Mesenchymal stem cell (in vitro differentiated cells and primary cell): ENCODE results near the gene NCOA5.

ENCODE experiments used
- DNase-seq: peaks from one replicate; pipeline ENCODE4 v3.0.0-alpha.2; 2013
- H2AFZ ChIP-seq: one replicate; pipeline ENCODE4 v1.6.1; 2013; ENCODE audit warnings: low read depth, mild to moderate bottlenecking, control low read depth, inconsistent platforms, low read length, moderate library complexity
- H2AK5ac ChIP-seq: 2 replicates; pipeline ENCODE4 v1.6.1; 2013; ENCODE audit warnings: low read length, moderate library complexity, mild to moderate bottlenecking, inconsistent platforms; ENCODE audit not compliant: severe bottlenecking
- H2BK120ac ChIP-seq: one replicate; pipeline ENCODE4 v1.6.1; 2013; ENCODE audit warnings: low read depth, mild to moderate bottlenecking, inconsistent platforms, low read length, moderate library complexity
- H2BK12ac ChIP-seq, 2 experiments: one replicate each; pipeline ENCODE4 v1.6.1; 2013; ENCODE audit warnings: inconsistent platforms in 2 of 2, low read length in 2 of 2, mild to moderate bottlenecking in 2 of 2, moderate library complexity in 2 of 2, control low read depth in 1 of 2
- H2BK15ac ChIP-seq: one replicate; pipeline ENCODE4 v1.6.1; 2013; ENCODE audit warnings: mild to moderate bottlenecking, low read depth, inconsistent platforms; ENCODE audit not compliant: poor library complexity, severe bottlenecking
- H2BK5ac ChIP-seq: 2 replicates; pipeline ENCODE4 v1.6.1; 2013; ENCODE audit warnings: low read depth, mild to moderate bottlenecking, low read length, control low read depth, inconsistent platforms; ENCODE audit not compliant: poor library complexity, severe bottlenecking
- H3K14ac ChIP-seq, 2 experiments: one replicate each; pipeline ENCODE4 v1.6.1; 2013; ENCODE audit warnings: inconsistent platforms in 2 of 2, low read length in 2 of 2, control low read depth in 1 of 2, mild to moderate bottlenecking in 1 of 2, moderate library complexity in 1 of 2
- H3K18ac ChIP-seq, 2 experiments: one replicate each; pipeline ENCODE4 v1.6.1; 2013; ENCODE audit warnings: inconsistent platforms in 2 of 2, low read length in 2 of 2, control low read depth in 1 of 2, low read depth in 1 of 2, mild to moderate bottlenecking in 1 of 2
- H3K23ac ChIP-seq, 2 experiments: one replicate each; pipeline ENCODE4 v1.6.1; 2013; ENCODE audit warnings: inconsistent platforms in 2 of 2, low read length in 2 of 2, mild to moderate bottlenecking in 2 of 2, moderate library complexity in 2 of 2, control low read depth in 1 of 2
- H3K27ac ChIP-seq: 2 replicates; pipeline ENCODE4 v1.5.1; 2013; ENCODE audit warnings: mild to moderate bottlenecking, moderate library complexity, low read length, control low read depth, inconsistent platforms; ENCODE audit not compliant: poor library complexity, severe bottlenecking
- H3K27me3 ChIP-seq, 2 experiments: 2 replicates each; pipeline versions ENCODE4 v1.6.1 to v1.7.0; 2013; ENCODE audit warnings: low read length in 2 of 2, mild to moderate bottlenecking in 2 of 2, moderate library complexity in 2 of 2, control low read depth in 1 of 2, inconsistent platforms in 1 of 2; ENCODE audit not compliant: control insufficient read depth in 1 of 2, insufficient read depth in 1 of 2
- H3K36me3 ChIP-seq, 2 experiments: 2 replicates each; pipeline versions ENCODE4 v1.6.1 to v1.7.0; 2013; ENCODE audit warnings: low read length in 2 of 2, control low read depth in 1 of 2, inconsistent platforms in 1 of 2, low read depth in 1 of 2, mild to moderate bottlenecking in 1 of 2; ENCODE audit not compliant: insufficient read depth in 2 of 2, control insufficient read depth in 1 of 2
- H3K4ac ChIP-seq, 2 experiments: one replicate each; pipeline ENCODE4 v1.6.1; 2013; ENCODE audit warnings: inconsistent platforms in 2 of 2, low read length in 2 of 2, mild to moderate bottlenecking in 2 of 2, moderate library complexity in 2 of 2, control low read depth in 1 of 2, low read depth in 1 of 2
- H3K4me1 ChIP-seq: 2 replicates; pipeline ENCODE4 v1.6.1; 2013; ENCODE audit warnings: low read depth, low read length, control low read depth; ENCODE audit not compliant: control insufficient read depth, insufficient read depth
- H3K4me2 ChIP-seq: 2 replicates; pipeline ENCODE4 v1.6.1; 2013; ENCODE audit warnings: low read length, mild to moderate bottlenecking, inconsistent platforms; ENCODE audit not compliant: poor library complexity, severe bottlenecking
- H3K4me3 ChIP-seq, 2 experiments: 2 replicates each; pipeline versions ENCODE4 v1.5.1 to v1.7.0; 2013; ENCODE audit warnings: low read length in 2 of 2, mild to moderate bottlenecking in 2 of 2, control low read depth in 1 of 2, low read depth in 1 of 2; ENCODE audit not compliant: insufficient read depth in 1 of 2
- H3K79me1 ChIP-seq: replicated peaks from 2 replicates; pipeline ENCODE4 v1.6.1; 2013; ENCODE audit warnings: mild to moderate bottlenecking, control low read depth, low read length, inconsistent platforms; ENCODE audit not compliant: poor library complexity, severe bottlenecking
- H3K9ac ChIP-seq: 2 replicates; pipeline ENCODE4 v1.7.0; 2013; ENCODE audit warnings: mild to moderate bottlenecking, low read length, moderate library complexity
- H3K9me3 ChIP-seq: 2 replicates; pipeline ENCODE4 v1.7.0; 2013; ENCODE audit warnings: mild to moderate bottlenecking, low read length; ENCODE audit not compliant: control insufficient read depth
- H4K8ac ChIP-seq: one replicate; pipeline ENCODE4 v1.6.1; 2013; ENCODE audit warnings: inconsistent platforms, mild to moderate bottlenecking, low read length, moderate library complexity
- H4K91ac ChIP-seq: one replicate; pipeline ENCODE4 v1.6.1; 2013; ENCODE audit warnings: mild to moderate bottlenecking, low read length, inconsistent platforms
- WGBS: methylation state at CpG from one replicate; pipeline ENCODE4 v1.1.7; 2013; ENCODE audit warnings: mixed read lengths; 5-methylcytosine and 5-hydroxymethylcytosine counted together

Gene NCOA5

GRCh38 chr20:46104262-46104661 is 14.5 kb upstream of the NCOA5 start:
- Histone ChIP-seq H4K8ac (no peak overlapping the region), H2BK5ac (no peak overlapping the region), H3K36me3 (no peaks in the 10 kb centered on the region), H3K4ac (no peak overlapping the region), H3K9me3 (peaks cover 5% of the 10 kb centered on the region), H2BK120ac (no peak overlapping the region), H3K27me3 (peaks cover 28 to 79% of the 10 kb centered on the region in 2 experiments), H3K9ac (no peak overlapping the region), H2BK12ac (no peak overlapping the region), H3K27ac (no peak overlapping the region), H3K18ac (no peak overlapping the region), H4K91ac (no peak overlapping the region), H3K4me3 (no peak overlapping the region), H2BK15ac (no peak overlapping the region), H3K79me1 (no peaks in the 10 kb centered on the region), H3K23ac (no peak overlapping the region), H2AFZ (no peak overlapping the region), H3K4me1 (peaks cover 4% of the 10 kb centered on the region), H3K14ac (no peak overlapping the region), H3K4me2 (no peak overlapping the region), H2AK5ac (no peak overlapping the region)
- DNase-seq: no peak
- WGBS: 69% methylated on average over 3 of the region's 3 CpGs

DNA sequence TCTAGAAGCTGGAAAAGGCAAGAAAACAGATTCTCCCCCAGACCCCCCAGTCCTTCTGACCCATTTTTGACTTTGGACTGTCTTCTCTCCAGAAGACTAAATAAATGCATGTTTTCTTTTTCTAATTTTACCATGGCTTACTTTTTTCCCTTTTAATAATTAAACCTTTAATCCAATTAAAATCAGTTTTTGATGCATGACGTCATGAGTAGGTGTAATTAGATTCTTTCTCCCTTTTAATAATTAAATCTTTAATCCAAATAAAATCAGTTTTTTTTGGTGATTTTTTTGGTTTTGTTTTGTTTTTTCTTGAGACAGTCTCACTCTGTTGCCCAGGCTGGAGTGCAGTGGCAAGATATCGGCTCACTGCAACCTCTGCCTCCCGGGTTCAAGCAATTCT is 13.2 kb upstream of the NCOA5 start:
- no peak overlapping the region for H3K23ac ChIP-seq
- no peak overlapping the region for H3K4ac ChIP-seq
- no peak overlapping the region for H3K9ac ChIP-seq
- H3K18ac ChIP-seq: no peak overlapping the region
- H2BK15ac ChIP-seq: no peak overlapping the region
- H2BK12ac ChIP-seq: no peak overlapping the region
- H2BK5ac ChIP-seq: no peak overlapping the region
- no peak overlapping the region for H2AK5ac ChIP-seq
- no peak overlapping the region for H4K91ac ChIP-seq
- H4K8ac ChIP-seq: no peak overlapping the region
- H2AFZ ChIP-seq: no peak overlapping the region
- H3K4me1 ChIP-seq: peaks cover 4% of the 10 kb centered on the region
- no peak overlapping the region for H3K4me2 ChIP-seq
- no peak for DNase-seq
- no peaks in the 10 kb centered on the region for H3K36me3 ChIP-seq
- peaks cover 5% of the 10 kb centered on the region for H3K9me3 ChIP-seq
- H3K79me1 ChIP-seq: no peaks in the 10 kb centered on the region
- H2BK120ac ChIP-seq: no peak overlapping the region
- no peak overlapping the region for H3K27ac ChIP-seq
- peaks cover 29 to 85% of the 10 kb centered on the region in 2 experiments for H3K27me3 ChIP-seq
- H3K14ac ChIP-seq: no peak overlapping the region
- H3K4me3 ChIP-seq: no peak overlapping the region
- 74% methylated on average over 2 of the region's 3 CpGs for WGBS

DNA sequence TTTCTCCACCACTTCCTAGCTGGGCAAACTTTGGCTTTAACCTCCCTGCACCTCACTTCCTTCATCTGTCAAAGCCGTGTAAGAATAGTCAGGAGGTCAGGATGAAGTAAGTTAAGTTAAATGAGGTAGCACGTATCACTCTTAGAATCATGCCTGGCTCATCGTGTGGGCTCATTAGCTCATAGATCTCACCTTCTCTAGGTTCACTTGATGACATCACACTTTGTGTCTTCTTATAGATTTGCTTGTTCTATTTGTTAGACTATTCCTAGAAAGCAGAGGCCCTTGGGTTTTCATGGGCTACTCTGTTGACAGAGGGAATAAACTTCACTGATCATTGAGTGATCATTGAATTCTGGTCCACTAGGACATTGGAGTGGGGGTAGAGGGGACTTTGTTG is 12.2 kb upstream of the NCOA5 start:
- Histone ChIP-seq H3K36me3 (no peaks in the 10 kb centered on the region), H2BK5ac (no peak overlapping the region), H2BK12ac (no peak overlapping the region), H3K4me3 (no peak overlapping the region), H2AK5ac (no peak overlapping the region), H3K79me1 (no peaks in the 10 kb centered on the region), H2BK15ac (no peak overlapping the region), H3K9ac (no peak overlapping the region), H3K27ac (no peak overlapping the region), H4K91ac (no peak overlapping the region), H2AFZ (no peak overlapping the region), H3K4ac (no peak overlapping the region), H3K27me3 (peaks cover 29 to 89% of the 10 kb centered on the region in 2 experiments), H3K4me2 (no peak overlapping the region), H2BK120ac (no peak overlapping the region), H3K23ac (no peak overlapping the region), H3K14ac (no peak overlapping the region), H4K8ac (no peak overlapping the region), H3K9me3 (peaks cover 5% of the 10 kb centered on the region), H3K4me1 (peaks cover 4% of the 10 kb centered on the region), H3K18ac (no peak overlapping the region)
- WGBS: 40% methylated on average over 1 of the region's 3 CpGs
- DNase-seq: no peak

DNA sequence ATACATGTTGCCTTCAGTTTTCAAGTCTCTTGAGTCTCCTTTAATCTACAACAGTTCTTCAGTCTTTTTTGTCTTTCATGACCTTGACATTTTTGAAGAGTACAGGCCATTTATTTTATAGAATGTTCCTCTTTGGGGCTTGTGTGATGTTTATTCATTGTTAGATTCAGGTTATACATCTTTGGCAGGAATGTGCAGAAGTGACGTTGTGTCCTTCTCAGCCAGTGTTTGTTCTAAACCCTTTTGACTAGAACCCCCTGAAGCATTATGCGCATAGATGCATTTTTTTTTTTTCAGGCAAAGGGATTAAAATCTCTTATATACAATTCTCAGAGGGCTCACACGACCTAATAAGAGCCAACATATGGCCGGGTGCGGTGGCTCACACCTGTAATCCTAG is 11.2 kb upstream of the NCOA5 start:
- H2BK12ac ChIP-seq: no peak overlapping the region
- no peak overlapping the region for H2BK5ac ChIP-seq
- no peak for DNase-seq
- peaks cover 29 to 83% of the 10 kb centered on the region in 2 experiments for H3K27me3 ChIP-seq
- H3K4me2 ChIP-seq: no peak overlapping the region
- H3K4me3 ChIP-seq: no peak overlapping the region
- H3K9me3 ChIP-seq: peaks cover 5% of the 10 kb centered on the region
- H3K27ac ChIP-seq: no peak overlapping the region
- no peak overlapping the region for H4K8ac ChIP-seq
- H3K4me1 ChIP-seq: peaks cover 4% of the 10 kb centered on the region
- H4K91ac ChIP-seq: no peak overlapping the region
- no peak overlapping the region for H3K23ac ChIP-seq
- no peaks in the 10 kb centered on the region for H3K79me1 ChIP-seq
- H3K9ac ChIP-seq: no peak overlapping the region
- H3K18ac ChIP-seq: no peak overlapping the region
- no peak overlapping the region for H2AFZ ChIP-seq
- H3K4ac ChIP-seq: no peak overlapping the region
- no peaks in the 10 kb centered on the region for H3K36me3 ChIP-seq
- H3K14ac ChIP-seq: no peak overlapping the region
- WGBS: 84% methylated on average over 5 of the region's 5 CpGs
- H2BK15ac ChIP-seq: no peak overlapping the region
- no peak overlapping the region for H2BK120ac ChIP-seq
- no peak overlapping the region for H2AK5ac ChIP-seq
